ENCODE measurements around the gene BLCAP.

The BLCAP gene

DNA sequence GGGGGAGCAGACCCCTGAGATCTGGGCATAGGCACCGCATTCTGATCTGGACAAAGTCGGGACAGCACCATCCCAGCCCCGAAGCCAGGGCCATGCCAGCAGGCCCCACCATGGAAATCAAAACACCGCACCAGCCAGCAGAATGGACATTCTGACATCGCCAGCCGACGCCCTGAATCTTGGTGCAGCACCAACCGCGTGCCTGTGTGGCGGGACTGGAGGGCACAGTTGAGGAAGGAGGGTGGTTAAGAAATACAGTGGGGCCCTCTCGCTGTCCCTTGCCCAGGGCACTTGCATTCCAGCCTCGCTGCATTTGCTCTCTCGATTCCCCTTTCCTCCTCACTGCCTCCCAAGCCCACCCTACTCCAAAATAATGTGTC is 4.7 kb downstream of the BLCAP start:
- no peak overlapping the region for H4K91ac ChIP-seq (ENCODE audit: low read depth, low read length)

GRCh38 chr20:37522260-37523011 is 5.2 kb downstream of the BLCAP start:
- peaks cover 39 to 51% of the 10 kb centered on the region in 2 experiments for H3K36me3 ChIP-seq (ENCODE audit: control insufficient read depth in 1 of 2, insufficient read depth in 2 of 2, low read length in 2 of 2)
- no peak overlapping the region for H3K18ac ChIP-seq (ENCODE audit: low read length)
- H3K79me1 ChIP-seq (ENCODE audit: low read length), result peaks cover 8% of the 10 kb centered on the region
- H3K4ac ChIP-seq (ENCODE audit: low read depth, low read length), result peak overlapping the region; percentile 84
- no peak overlapping the region for H4K12ac ChIP-seq (ENCODE audit: low read depth, low read length)
- DNase-seq, result peak; percentile 31 to 66
- peak overlapping the region; percentile 18 for H3K4me2 ChIP-seq (ENCODE audit: low read length)
- WGBS (ENCODE audit: extremely low coverage, insufficient coverage, insufficient read length), result no CpG with 5 or more reads among the region's 36 CpGs
- no peak overlapping the region for H2BK120ac ChIP-seq (ENCODE audit: insufficient read depth, low read length, poor library complexity)
- H2AFZ ChIP-seq (ENCODE audit: insufficient read depth, low read length, poor library complexity), result no peak overlapping the region
- H4K91ac ChIP-seq (ENCODE audit: low read depth, low read length), result no peak overlapping the region
- peaks cover 7% of the 10 kb centered on the region for H3K9me3 ChIP-seq (ENCODE audit: insufficient read depth, low read depth, low read length)
- no peak overlapping the region for H2BK12ac ChIP-seq (ENCODE audit: low read length)
- H4K8ac ChIP-seq (ENCODE audit: low read depth, low read length), result no peak overlapping the region
- no peak overlapping the region for H3K14ac ChIP-seq (ENCODE audit: low read length)
- no peak overlapping the region for H2BK5ac ChIP-seq (ENCODE audit: low read depth, low read length, poor library complexity)
- no peak overlapping the region for H3K27ac ChIP-seq (ENCODE audit: low read depth, low read length)
- no peak overlapping the region for H3K23ac ChIP-seq (ENCODE audit: low read length)
- no peak overlapping the region for H3K9ac ChIP-seq (ENCODE audit: low read length)
- H3K79me2 ChIP-seq (ENCODE audit: control insufficient read depth, insufficient read depth, low read length, poor library complexity), result peaks cover 44% of the 10 kb centered on the region
- H3K4me1 ChIP-seq (ENCODE audit: control insufficient read depth in 1 of 2, insufficient read depth in 2 of 2, low read length in 2 of 2), result peaks cover 36 to 55% of the 10 kb centered on the region in 2 experiments
- no peaks in the 10 kb centered on the region for H3K27me3 ChIP-seq (ENCODE audit: insufficient read depth, low read length)
- no peak overlapping the region for H3K4me3 ChIP-seq (ENCODE audit: low read depth, low read length)
- no peak overlapping the region for H2AK5ac ChIP-seq (ENCODE audit: low read length)

More for the DNA sequence above, 4.7 kb downstream of the BLCAP start:
- H2BK120ac ChIP-seq (ENCODE audit: insufficient read depth, low read length, poor library complexity), result no peak overlapping the region
- no peak overlapping the region for H4K8ac ChIP-seq (ENCODE audit: low read depth, low read length)
- peaks cover 39 to 46% of the 10 kb centered on the region in 2 experiments for H3K36me3 ChIP-seq (ENCODE audit: control insufficient read depth in 1 of 2, insufficient read depth in 2 of 2, low read length in 2 of 2)
- H3K9me3 ChIP-seq (ENCODE audit: insufficient read depth, low read depth, low read length), result peaks cover 7% of the 10 kb centered on the region
- no peak overlapping the region for H3K14ac ChIP-seq (ENCODE audit: low read length)
- H3K4ac ChIP-seq (ENCODE audit: low read depth, low read length), result peak overlapping the region; percentile 84
- H2AK5ac ChIP-seq (ENCODE audit: low read length), result no peak overlapping the region
- H3K23ac ChIP-seq (ENCODE audit: low read length), result no peak overlapping the region
- H3K27me3 ChIP-seq (ENCODE audit: insufficient read depth, low read length), result no peaks in the 10 kb centered on the region
- WGBS (ENCODE audit: extremely low coverage, insufficient coverage, insufficient read length), result no CpG with 5 or more reads among the region's 13 CpGs
- H3K4me1 ChIP-seq (ENCODE audit: control insufficient read depth in 1 of 2, insufficient read depth in 2 of 2, low read length in 2 of 2), result peaks cover 32 to 51% of the 10 kb centered on the region in 2 experiments
- no peak overlapping the region for H3K4me2 ChIP-seq (ENCODE audit: low read length)
- no peak overlapping the region for H3K27ac ChIP-seq (ENCODE audit: low read depth, low read length)
- H3K18ac ChIP-seq (ENCODE audit: low read length), result no peak overlapping the region
- no peak overlapping the region for H4K12ac ChIP-seq (ENCODE audit: low read depth, low read length)
- H3K4me3 ChIP-seq (ENCODE audit: low read depth, low read length), result no peak overlapping the region
- peaks cover 11% of the 10 kb centered on the region for H3K79me1 ChIP-seq (ENCODE audit: low read length)
- peaks cover 49% of the 10 kb centered on the region for H3K79me2 ChIP-seq (ENCODE audit: control insufficient read depth, insufficient read depth, low read length, poor library complexity)
- no peak overlapping the region for H2BK12ac ChIP-seq (ENCODE audit: low read length)
- no peak overlapping the region for H2BK5ac ChIP-seq (ENCODE audit: low read depth, low read length, poor library complexity)
- no peak overlapping the region for H2AFZ ChIP-seq (ENCODE audit: insufficient read depth, low read length, poor library complexity)
- DNase-seq, result no peak
- no peak overlapping the region for H3K9ac ChIP-seq (ENCODE audit: low read length)

DNA sequence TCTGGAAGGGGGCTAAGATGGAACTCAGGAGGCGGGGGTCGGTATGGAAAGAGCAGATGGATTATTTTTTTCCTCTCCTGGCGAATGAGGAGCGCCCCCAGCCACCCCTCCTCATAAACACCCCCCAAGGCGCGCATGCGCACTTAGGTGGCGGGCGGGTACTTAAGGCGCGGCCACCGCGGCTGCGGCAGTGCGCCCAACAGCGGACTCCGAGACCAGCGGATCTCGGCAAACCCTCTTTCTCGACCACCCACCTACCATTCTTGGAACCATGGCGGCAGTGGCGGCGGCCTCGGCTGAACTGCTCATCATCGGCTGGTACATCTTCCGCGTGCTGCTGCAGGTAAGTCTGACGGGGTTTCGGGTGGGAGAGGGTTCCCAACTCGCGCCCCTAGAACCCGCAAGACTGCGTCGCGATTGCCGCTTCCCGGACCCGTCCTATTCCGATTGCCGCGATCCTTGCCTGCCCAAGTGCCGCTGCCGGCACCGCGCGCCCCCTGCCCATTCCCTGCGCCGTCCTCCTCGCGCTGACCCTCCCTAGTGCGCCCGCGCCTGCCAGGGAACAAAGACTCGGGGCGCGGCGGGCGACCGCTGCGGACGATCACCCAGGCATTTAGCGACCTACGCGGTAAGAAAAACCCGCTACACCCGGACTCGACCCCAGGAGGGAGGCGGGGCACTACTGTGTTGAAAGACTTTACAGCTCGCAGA is 6.5 kb downstream of the BLCAP start, which contains the start of gene NNAT:
TSS of gene NNAT (plus strand) at position 190 of the 711 bp plus-strand sequence. CDS start at position 272, 82 bp downstream.
- DNase-seq, result no peak
- Histone ChIP-seq H3K27ac (ENCODE audit: low read depth, low read length) (no peak within 1 kb of the TSS), H3K79me2 (ENCODE audit: control insufficient read depth, insufficient read depth, low read length, poor library complexity) (peaks cover 38% of the 10 kb centered on the region), H4K91ac (ENCODE audit: low read depth, low read length) (peak within 1 kb of the TSS; percentile 4), H2AK5ac (ENCODE audit: low read length) (no peak within 1 kb of the TSS), H3K27me3 (ENCODE audit: insufficient read depth, low read length) (no peaks in the 10 kb centered on the region), H3K9me3 (ENCODE audit: insufficient read depth, low read depth, low read length) (peaks cover 7% of the 10 kb centered on the region), H2BK12ac (ENCODE audit: low read length) (no peak within 1 kb of the TSS), H3K9ac (ENCODE audit: low read length) (no peak within 1 kb of the TSS), H3K14ac (ENCODE audit: low read length) (no peak within 1 kb of the TSS), H4K12ac (ENCODE audit: low read depth, low read length) (no peak within 1 kb of the TSS), H3K18ac (ENCODE audit: low read length) (peak within 1 kb of the TSS; percentile 39), H3K4ac (ENCODE audit: low read depth, low read length) (peak within 1 kb of the TSS; percentile 87), H3K79me1 (ENCODE audit: low read length) (no peaks in the 10 kb centered on the region), H2BK5ac (ENCODE audit: low read depth, low read length, poor library complexity) (no peak within 1 kb of the TSS), H3K23ac (ENCODE audit: low read length) (no peak within 1 kb of the TSS), H3K36me3 (ENCODE audit: control insufficient read depth in 1 of 2, insufficient read depth in 2 of 2, low read length in 2 of 2) (peaks cover 41 to 55% of the 10 kb centered on the region in 2 experiments), H2AFZ (ENCODE audit: insufficient read depth, low read length, poor library complexity) (no peak within 1 kb of the TSS), H2BK120ac (ENCODE audit: insufficient read depth, low read length, poor library complexity) (no peak within 1 kb of the TSS), H3K4me2 (ENCODE audit: low read length) (peak within 1 kb of the TSS; percentile 15), H3K4me3 (ENCODE audit: low read depth, low read length) (peak within 1 kb of the TSS; percentile 61), H4K8ac (ENCODE audit: low read depth, low read length) (no peak within 1 kb of the TSS), H3K4me1 (ENCODE audit: control insufficient read depth in 1 of 2, insufficient read depth in 2 of 2, low read length in 2 of 2) (peaks cover 38 to 57% of the 10 kb centered on the region in 2 experiments)
- no CpG with 5 or more reads among the region's 69 CpGs for WGBS (ENCODE audit: extremely low coverage, insufficient coverage, insufficient read length)

DNA sequence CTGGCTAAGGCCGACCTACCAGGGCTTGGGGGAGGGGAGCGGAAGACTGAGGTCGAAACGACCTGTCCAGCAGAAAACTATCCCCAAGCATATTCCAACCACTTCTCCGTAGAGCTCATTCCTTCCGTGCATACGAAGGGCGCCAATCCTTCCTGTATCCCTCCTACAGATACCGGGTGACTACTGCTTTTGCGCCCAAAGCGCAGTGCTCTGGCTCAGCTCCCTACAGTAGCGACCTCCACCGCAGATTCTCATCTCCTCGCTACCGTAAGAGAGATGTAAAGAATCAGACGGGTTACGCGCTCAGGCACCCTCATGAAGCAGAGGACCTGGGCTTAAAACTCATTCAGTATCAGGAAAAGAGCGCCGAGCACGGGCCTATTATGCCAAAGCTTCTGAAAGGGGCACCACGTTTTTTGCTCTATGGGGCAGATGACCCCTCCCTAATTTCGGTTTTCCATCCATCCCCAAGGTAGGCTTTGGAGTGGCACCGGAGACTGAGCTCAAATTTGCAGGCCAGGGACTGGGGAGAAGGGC is 7.2 kb downstream of the BLCAP start:
- no peak overlapping the region for H2BK12ac ChIP-seq (ENCODE audit: low read length)
- no peak overlapping the region for H3K4me3 ChIP-seq (ENCODE audit: low read depth, low read length)
- H3K4me1 ChIP-seq (ENCODE audit: control insufficient read depth in 1 of 2, insufficient read depth in 2 of 2, low read length in 2 of 2), result peaks cover 38 to 52% of the 10 kb centered on the region in 2 experiments
- H3K27ac ChIP-seq (ENCODE audit: low read depth, low read length), result no peak overlapping the region
- no peak overlapping the region for H2AFZ ChIP-seq (ENCODE audit: insufficient read depth, low read length, poor library complexity)
- H3K18ac ChIP-seq (ENCODE audit: low read length), result no peak overlapping the region
- H4K8ac ChIP-seq (ENCODE audit: low read depth, low read length), result no peak overlapping the region
- H3K4me2 ChIP-seq (ENCODE audit: low read length), result peak overlapping the region; percentile 15
- peaks cover 35% of the 10 kb centered on the region for H3K79me2 ChIP-seq (ENCODE audit: control insufficient read depth, insufficient read depth, low read length, poor library complexity)
- H3K27me3 ChIP-seq (ENCODE audit: insufficient read depth, low read length), result no peaks in the 10 kb centered on the region
- peaks cover 45 to 61% of the 10 kb centered on the region in 2 experiments for H3K36me3 ChIP-seq (ENCODE audit: control insufficient read depth in 1 of 2, insufficient read depth in 2 of 2, low read length in 2 of 2)
- H3K79me1 ChIP-seq (ENCODE audit: low read length), result no peaks in the 10 kb centered on the region
- no peak overlapping the region for H3K14ac ChIP-seq (ENCODE audit: low read length)
- H3K4ac ChIP-seq (ENCODE audit: low read depth, low read length), result peak overlapping the region; percentile 87
- no CpG with 5 or more reads among the region's 24 CpGs for WGBS (ENCODE audit: extremely low coverage, insufficient coverage, insufficient read length)
- no peak overlapping the region for H2BK120ac ChIP-seq (ENCODE audit: insufficient read depth, low read length, poor library complexity)
- no peak overlapping the region for H4K12ac ChIP-seq (ENCODE audit: low read depth, low read length)
- no peak overlapping the region for H3K9ac ChIP-seq (ENCODE audit: low read length)
- H3K23ac ChIP-seq (ENCODE audit: low read length), result no peak overlapping the region
- no peak for DNase-seq
- no peak overlapping the region for H2AK5ac ChIP-seq (ENCODE audit: low read length)
- H3K9me3 ChIP-seq (ENCODE audit: insufficient read depth, low read depth, low read length), result peaks cover 7% of the 10 kb centered on the region
- peak overlapping the region; percentile 4 for H4K91ac ChIP-seq (ENCODE audit: low read depth, low read length)
- no peak overlapping the region for H2BK5ac ChIP-seq (ENCODE audit: low read depth, low read length, poor library complexity)
